Sigmoid colon (tissue), 4 donors: ENCODE results near the gene SEMA4C.

Experiments used
- CTCF ChIP-seq, 4 experiments: fragments of 450-650 bp in 3 of 4; fragments of 200-600 bp in 1 of 4; IDR thresholded peaks; one replicate each; pipeline ENCODE4 v1.5.1; 2016 to 2019; ENCODE audit warnings: antibody characterized with exemption in 4 of 4, mild to moderate bottlenecking in 3 of 4, moderate library complexity in 2 of 4
- EP300 ChIP-seq, 4 donors: sonication (generic); formaldehyde crosslinking; IDR thresholded peaks; one replicate each; pipeline ENCODE4 v1.6.1; 2017; ENCODE audit warnings: antibody characterized with exemption in 4 of 4
- POLR2A ChIP-seq, 2 donors: fragments of 450-650 bp; IDR thresholded peaks; one replicate each; pipeline ENCODE4 v1.6.1; 2016; ENCODE audit warnings: antibody characterized with exemption in 2 of 2, mild to moderate bottlenecking in 2 of 2, moderate library complexity in 2 of 2
- POLR2AphosphoS5 ChIP-seq, 4 donors: sonication (generic); formaldehyde crosslinking; IDR thresholded peaks; one replicate each; pipeline ENCODE4 v1.6.1; 2017; ENCODE audit warnings: antibody characterized with exemption in 4 of 4

DNA sequence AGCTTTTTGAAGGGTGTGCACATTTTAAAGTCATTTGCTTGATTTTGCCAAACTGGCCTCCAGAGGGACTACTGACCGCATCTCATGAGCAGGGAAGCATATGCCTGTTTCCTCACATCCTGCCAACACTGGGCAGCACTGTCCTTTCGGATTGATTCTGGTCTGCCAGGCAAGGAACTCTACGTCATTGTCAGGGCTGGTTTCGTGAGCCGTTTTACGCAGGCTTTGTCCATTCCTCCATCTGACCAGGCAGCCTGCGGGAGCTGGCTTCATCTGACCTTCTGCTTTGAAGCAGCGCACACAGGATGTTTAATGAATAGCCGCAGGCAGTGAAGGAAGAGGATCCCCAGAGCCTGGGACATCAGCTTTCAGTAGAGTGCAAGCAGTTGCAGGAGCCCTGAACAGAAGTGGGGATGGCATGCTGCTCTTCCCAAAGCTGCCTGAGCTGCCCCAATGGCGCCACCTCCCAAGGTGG is 46.3 kb upstream of the SEMA4C start:
- no peak for TF ChIP-seq POLR2A (IDR thresholded peaks at IDR 0.05)
- peak in 1 of 4 experiments; percentile 11 for TF ChIP-seq CTCF (IDR thresholded peaks at IDR 0.05)
- TF ChIP-seq EP300 (IDR thresholded peaks at IDR 0.05): no peak
- peak in 2 of 4 donors; percentile 17 to 31 for TF ChIP-seq POLR2AphosphoS5 (IDR thresholded peaks at IDR 0.05)
